Ovary (tissue), 9 donors: ENCODE measurements around the gene UBR1. TPM values are rescaled to one million over a fixed set of nuclear protein-coding genes. Genes with fewer than 3 reads are reported as not detected.

Source experiments
- DNase-seq, 5 donors: peaks; one replicate each; pipeline ENCODE4 v3.0.0-alpha.2; 2019 to 2020
- H3K27ac ChIP-seq, 2 donors: fragments of 200-600 bp; one replicate each; pipeline versions ENCODE4 v1.5.1 to v1.8.0; 2019 to 2022
- H3K27me3 ChIP-seq: fragments of 200-600 bp; one replicate; pipeline ENCODE4 v1.8.0; 2022
- H3K36me3 ChIP-seq: fragments of 200-600 bp; sonication (generic); one replicate; pipeline ENCODE4 v1.5.1; 2019
- H3K4me1 ChIP-seq: one replicate; pipeline ENCODE4 v1.8.1; 2013; ENCODE audit warnings: mild to moderate bottlenecking, moderate library complexity; ENCODE audit not compliant: insufficient read depth
- H3K4me3 ChIP-seq: fragments of 200-600 bp; sonication (generic); one replicate; pipeline ENCODE4 v1.5.1; 2017
- H3K9me3 ChIP-seq, 2 donors: fragments of 200-600 bp in 1 of 2; sonication (generic) in 1 of 2; one replicate each; pipeline versions ENCODE4 v1.5.1 to v1.8.1; 2013 to 2019; ENCODE audit warnings: mild to moderate bottlenecking in 1 of 2, moderate library complexity in 1 of 2
- CTCF ChIP-seq, 3 donors: fragments of 450-650 bp in 2 of 3; fragments of 200-600 bp in 1 of 3; IDR thresholded peaks; one replicate each; pipeline versions ENCODE4 v1.5.1 to v1.8.0; 2016 to 2022; ENCODE audit warnings: antibody characterized with exemption in 3 of 3, mild to moderate bottlenecking in 1 of 3
- EP300 ChIP-seq: sonication (generic); formaldehyde crosslinking; IDR thresholded peaks from one replicate; pipeline ENCODE4 v1.6.1; 2017; ENCODE audit warnings: antibody characterized with exemption
- POLR2A ChIP-seq: fragments of 450-650 bp; IDR thresholded peaks from one replicate; pipeline ENCODE4 v1.6.1; 2017; ENCODE audit warnings: antibody characterized with exemption, mild to moderate bottlenecking, moderate library complexity
- WGBS, 3 donors: extraction: QIAGEN DNeasy Blood & Tissue Kit in 1 of 3; methylation state at CpG; one replicate each; pipeline versions ENCODE4 v1.1.5 to v1.1.7; 2013 to 2017; 5-methylcytosine and 5-hydroxymethylcytosine counted together
- intact Hi-C, 4 donors: fragments of 100-400 bp; cut with DNase I; formaldehyde crosslinking; loops; one replicate each; pipeline versions ENCODE4 v1.11.0 to v1.15.1; 2022 to 2023
- polyA plus RNA-seq, 2 donors: library from polyadenylated mRNA; stranded (reverse); fragments of 200-250 nt in 1 of 2; fragments of 350-450 nt in 1 of 2; fragmentation: Illumina TruSeq in 1 of 2; extraction: RNeasy Lipid Tissue Mini Kit (QIAGEN cat#74804) in 1 of 2; gene quantifications; one replicate each; pipeline ENCODE4 v1.2.3, GENCODE V29; 2013 to 2014
- total RNA-seq, 7 donors: library from RNA; depleted of rRNA in 2 of 7; stranded (reverse); fragments of >200 nt in 2 of 7; fragmentation: NEBNext Ultra II Directional in 3 of 7; extraction: Animal tissue kit (Norgen Biotek cat#: 25700) in 3 of 7; gene quantifications; one replicate each; pipeline versions ENCODE4 v1.1.0 to v1.2.4, GENCODE V29; 2016 to 2023
- donor health status: DM: no; HTN: no; CAD: no; lungs with moderate emphysema.
- donor health status: DM: no; HTN: no; CAD: no.
- donor health status: Bipolar disorder and iron deficiency.
- donor health status: DM: yes; HTN: yes; CAD: no.
- donor health status: DM: no; HTN: no; CAD: no.
- donor health status: DM: yes; HTN: yes; CAD: no.

The UBR1 gene
- total and polyA plus RNA-seq, 9 donors = 7.5 to 34.1 (median 26.8) TPM

GRCh38 chr15:43100971-43101370 is 4.9 kb downstream of the UBR1 start:
- H3K27me3 ChIP-seq = no peaks in the 10 kb centered on the region
- no peak for TF ChIP-seq CTCF (IDR thresholded peaks at IDR 0.05)
- no peak for TF ChIP-seq EP300
- TF ChIP-seq POLR2A = no peak
- DNase-seq = no peak
- H3K4me1 ChIP-seq = peaks cover 4% of the 10 kb centered on the region
- H3K27ac ChIP-seq = no peak overlapping the region
- H3K4me3 ChIP-seq = no peak overlapping the region
- no peaks in the 10 kb centered on the region for H3K9me3 ChIP-seq
- intact Hi-C loops = no loop called here
- H3K36me3 ChIP-seq = no peaks in the 10 kb centered on the region

GRCh38 chr15:43099105-43099845 is 6.6 kb downstream of the UBR1 start:
- intact Hi-C loops = no loop called here
- no peak for DNase-seq
- Histone ChIP-seq H3K36me3 (no peaks in the 10 kb centered on the region), H3K9me3 (no peaks in the 10 kb centered on the region), H3K4me3 (no peak overlapping the region), H3K27ac (no peak overlapping the region), H3K4me1 (peaks cover 1% of the 10 kb centered on the region), H3K27me3 (no peaks in the 10 kb centered on the region)
- no peak for TF ChIP-seq POLR2A
- no peak for TF ChIP-seq CTCF (IDR thresholded peaks at IDR 0.05)
- TF ChIP-seq EP300 = no peak
- WGBS, 3 donors = 97% methylated on average over 10 of the region's 10 CpGs

GRCh38 chr15:43096411-43096810 is 9.4 kb downstream of the UBR1 start:
- intact Hi-C loops = no loop called here
- Histone ChIP-seq H3K36me3 (no peaks in the 10 kb centered on the region), H3K27me3 (no peaks in the 10 kb centered on the region), H3K4me3 (no peak overlapping the region), H3K4me1 (peaks cover 4% of the 10 kb centered on the region), H3K27ac (no peak overlapping the region), H3K9me3 (no peaks in the 10 kb centered on the region)
- DNase-seq = no peak
- 91 to 94% (median 93%) methylated on average over 6 of the region's 6 CpGs for WGBS, 3 donors
- TF ChIP-seq EP300 = no peak
- no peak for TF ChIP-seq CTCF (IDR thresholded peaks at IDR 0.05)
- TF ChIP-seq POLR2A = no peak

- Histone ChIP-seq H3K4me1 (peaks cover 4% of the 10 kb centered on the region), H3K4me3 (no peak overlapping the region), H3K36me3 (no peaks in the 10 kb centered on the region), H3K27me3 (no peaks in the 10 kb centered on the region), H3K9me3 (no peaks in the 10 kb centered on the region), H3K27ac (no peak overlapping the region)
- intact Hi-C loops = no loop called here
- DNase-seq = no peak
- TF ChIP-seq POLR2A = no peak
- no peak for TF ChIP-seq EP300
- TF ChIP-seq CTCF (IDR thresholded peaks at IDR 0.05) = no peak
- WGBS, 3 donors = 94 to 99% (median 94%) methylated on average over 8 of the region's 8 CpGs
These were observed 10.0 kb downstream of the UBR1 start for GRCh38 chr15:43095708-43096347.
